Measurements from ENCODE around the gene RORB. TPM values are rescaled to one million over a fixed set of nuclear protein-coding genes. Genes with fewer than 3 reads are reported as not detected.

Gene RORB
- total RNA-seq, 1 donor from 2014 or later: 0.02 TPM

DNA sequence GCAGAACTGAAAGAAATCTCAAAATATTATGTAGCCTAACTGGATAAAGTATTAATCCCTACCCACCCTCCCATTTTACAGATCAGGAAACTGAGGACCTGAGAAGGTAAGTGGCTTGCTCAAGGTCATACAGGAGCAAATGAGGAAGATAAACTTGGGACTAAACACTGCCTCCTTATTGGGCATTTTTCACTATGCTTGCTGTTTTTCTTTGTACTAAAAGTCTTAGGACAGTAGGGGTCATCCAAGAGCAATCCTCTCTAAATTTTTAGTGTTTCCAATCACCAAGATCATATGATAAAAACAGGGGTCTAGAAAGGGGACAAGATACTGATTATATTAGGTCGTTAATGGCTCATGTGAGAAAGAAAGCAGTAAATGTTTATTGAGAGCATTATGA is 80.8 kb downstream of the RORB start:
- Mint-ChIP-seq H3K4me1 (no peaks in the 10 kb centered on the region), H3K4me3 (no peak overlapping the region), H3K27me3 (peaks cover 4% of the 10 kb centered on the region), H3K27ac (no peak overlapping the region), H3K9me3 (no peaks in the 10 kb centered on the region), H3K36me3 (ENCODE audit: low read depth) (no peaks in the 10 kb centered on the region)
- intact Hi-C loops (cut with micrococcal nuclease): loop anchor here (10.0 kb wide), 1 partner anchor 167 kb away; no protein-coding TSS in a partner anchor
- no peak for DNase-seq

DNA sequence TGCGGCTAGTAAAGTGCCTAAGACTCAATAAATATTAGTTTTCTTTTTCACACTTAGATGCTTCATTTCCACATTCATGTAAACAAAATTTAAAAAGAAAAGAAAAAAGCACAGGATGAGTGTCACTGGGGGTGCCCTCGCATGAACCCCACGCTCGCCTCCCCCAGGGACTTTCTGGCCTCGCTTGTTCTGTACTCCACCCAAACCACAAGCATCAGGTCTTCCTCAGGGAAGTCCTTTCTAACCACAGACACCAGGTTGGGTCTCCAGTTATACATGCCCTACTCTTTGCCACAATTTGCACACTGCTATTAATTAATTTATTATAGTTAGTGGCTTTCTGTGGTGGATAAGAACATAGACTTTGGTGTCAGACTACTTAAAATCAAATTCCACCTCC is 92.4 kb downstream of the RORB start:
- no peaks in the 10 kb centered on the region for H3K36me3 Mint-ChIP-seq (ENCODE audit: low read depth)
- H3K4me1 Mint-ChIP-seq: no peaks in the 10 kb centered on the region
- H3K27ac Mint-ChIP-seq: no peak overlapping the region
- no peak for DNase-seq
- H3K9me3 Mint-ChIP-seq: no peaks in the 10 kb centered on the region
- H3K27me3 Mint-ChIP-seq: no peaks in the 10 kb centered on the region
- intact Hi-C loops (cut with micrococcal nuclease): no loop called here
- H3K4me3 Mint-ChIP-seq: no peak overlapping the region

DNA sequence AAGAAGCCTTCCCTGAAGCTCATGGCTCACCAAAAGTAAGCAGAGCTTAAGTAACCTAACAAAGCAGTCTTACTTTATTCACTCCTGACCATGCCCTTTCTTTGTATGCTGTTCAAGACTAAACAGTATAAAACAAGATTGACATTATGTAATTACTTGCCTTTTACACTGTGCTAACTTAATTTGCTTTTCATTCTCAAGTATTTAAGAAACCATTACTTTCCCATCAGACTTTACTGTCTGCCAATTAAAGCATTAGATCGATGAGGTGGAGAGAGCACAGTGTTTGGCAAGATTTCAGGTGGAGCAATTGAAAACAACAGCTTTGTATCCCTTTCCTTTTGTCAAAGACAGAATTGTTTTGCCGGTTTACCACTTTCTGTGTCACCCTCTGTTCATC is 98.2 kb downstream of the RORB start:
- H3K9me3 Mint-ChIP-seq: no peaks in the 10 kb centered on the region
- H3K27ac Mint-ChIP-seq: no peak overlapping the region
- no peaks in the 10 kb centered on the region for H3K36me3 Mint-ChIP-seq (ENCODE audit: low read depth)
- DNase-seq: no peak
- intact Hi-C loops (cut with micrococcal nuclease): no loop called here
- peaks cover 3% of the 10 kb centered on the region for H3K27me3 Mint-ChIP-seq
- H3K4me1 Mint-ChIP-seq: no peaks in the 10 kb centered on the region
- no peak overlapping the region for H3K4me3 Mint-ChIP-seq

DNA sequence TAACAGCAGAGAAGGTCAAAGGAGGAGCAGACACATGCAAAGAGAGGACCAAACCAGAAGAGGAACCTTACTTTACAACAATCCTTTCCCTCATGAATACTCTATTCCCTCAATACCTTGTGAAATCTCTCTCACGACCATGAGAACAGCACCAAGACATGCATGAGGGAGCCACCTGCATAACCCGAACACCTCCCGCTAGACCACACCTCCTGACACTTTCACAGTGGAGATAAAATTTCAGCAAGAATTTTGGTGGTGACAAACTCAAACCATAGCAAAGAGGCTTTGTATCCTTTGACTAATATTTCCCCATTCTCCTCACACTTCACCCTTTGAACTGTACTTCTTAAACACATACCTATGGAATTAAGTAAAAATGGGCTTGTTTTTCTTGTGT is 101.7 kb downstream of the RORB start:
- Mint-ChIP-seq H3K36me3 (ENCODE audit: low read depth) (no peaks in the 10 kb centered on the region), H3K9me3 (no peaks in the 10 kb centered on the region), H3K27me3 (peaks cover 3% of the 10 kb centered on the region), H3K27ac (no peak overlapping the region), H3K4me1 (no peaks in the 10 kb centered on the region), H3K4me3 (no peak overlapping the region)
- intact Hi-C loops (cut with micrococcal nuclease): no loop called here
- DNase-seq: no peak

GRCh38 chr9:74609671-74610405 is 112.7 kb downstream of the RORB start:
- Mint-ChIP-seq H3K27ac (no peak overlapping the region), H3K4me3 (no peak overlapping the region), H3K4me1 (no peaks in the 10 kb centered on the region), H3K9me3 (no peaks in the 10 kb centered on the region), H3K27me3 (no peaks in the 10 kb centered on the region), H3K36me3 (ENCODE audit: low read depth) (no peaks in the 10 kb centered on the region)
- no peak for DNase-seq
- intact Hi-C loops (cut with micrococcal nuclease): no loop called here

DNA sequence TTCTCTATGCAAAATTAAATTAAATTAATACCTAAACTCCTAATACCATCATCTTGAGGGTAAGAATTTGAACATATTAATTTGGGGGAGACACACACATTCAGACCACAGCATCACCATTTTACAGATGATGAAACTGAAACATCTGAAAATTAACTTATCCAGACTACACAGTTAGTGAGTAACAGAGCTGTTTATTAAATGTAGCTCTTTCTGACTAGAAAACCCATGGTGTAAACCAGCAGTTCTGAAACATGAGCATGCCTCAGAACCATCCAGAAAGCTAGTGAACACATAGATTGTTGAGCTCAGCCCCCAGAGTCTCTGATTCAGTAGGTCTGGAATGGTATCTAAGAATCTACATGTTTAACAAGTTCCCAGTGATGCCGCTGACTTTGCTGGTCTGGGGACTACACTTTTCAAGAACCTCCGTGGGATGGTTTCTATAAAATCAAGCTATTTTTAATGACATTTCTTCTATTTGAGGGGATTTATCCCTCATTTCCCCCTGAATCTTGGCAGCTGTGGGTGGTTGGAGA is 113.5 kb downstream of the RORB start:
- intact Hi-C loops (cut with micrococcal nuclease): no loop called here
- H3K27ac Mint-ChIP-seq: no peak overlapping the region
- H3K4me3 Mint-ChIP-seq: no peak overlapping the region
- no peak for DNase-seq
- no peaks in the 10 kb centered on the region for H3K4me1 Mint-ChIP-seq
- no peaks in the 10 kb centered on the region for H3K9me3 Mint-ChIP-seq
- H3K27me3 Mint-ChIP-seq: no peaks in the 10 kb centered on the region
- no peaks in the 10 kb centered on the region for H3K36me3 Mint-ChIP-seq (ENCODE audit: low read depth)

DNA sequence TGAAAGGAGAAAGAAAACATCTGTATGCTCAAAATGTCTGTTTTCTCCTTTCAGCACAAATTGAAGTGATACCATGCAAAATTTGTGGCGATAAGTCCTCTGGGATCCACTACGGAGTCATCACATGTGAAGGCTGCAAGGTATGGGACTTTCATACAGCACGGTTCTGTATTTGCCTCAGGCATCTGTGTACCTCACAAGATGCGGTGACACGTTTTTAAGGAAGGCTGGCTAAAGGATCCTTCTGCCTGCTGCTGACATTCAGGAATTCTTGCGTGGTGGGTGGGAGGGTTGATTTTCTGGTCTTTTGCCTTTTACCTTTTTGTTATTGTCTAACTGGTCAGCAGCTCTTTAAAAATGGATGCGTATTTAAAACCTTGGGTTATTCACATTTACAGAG is 133.1 kb downstream of the RORB start:
- H3K27ac Mint-ChIP-seq: no peak overlapping the region
- DNase-seq: no peak
- no peaks in the 10 kb centered on the region for H3K9me3 Mint-ChIP-seq

DNA sequence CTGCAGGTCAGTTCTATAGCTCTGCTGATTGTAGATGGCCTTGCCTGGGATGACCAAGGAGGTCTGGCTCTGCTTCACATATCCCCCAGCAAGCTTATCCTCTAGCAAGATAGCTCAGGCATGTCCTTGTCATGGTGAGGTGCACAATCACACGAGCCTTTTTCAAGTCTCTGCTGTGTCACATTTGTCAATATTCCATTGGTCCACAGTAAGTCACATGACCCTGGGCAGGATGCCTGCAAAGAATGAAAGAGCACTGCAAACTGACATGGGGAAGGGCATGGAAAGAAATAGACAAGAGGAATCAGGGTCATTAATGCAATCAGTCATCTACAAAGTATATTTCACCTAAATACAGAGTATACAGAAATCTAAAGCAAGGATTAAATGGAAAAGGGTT is 142.0 kb downstream of the RORB start:
- Mint-ChIP-seq H3K9me3 (no peaks in the 10 kb centered on the region), H3K4me1 (no peaks in the 10 kb centered on the region), H3K27me3 (peaks cover 6% of the 10 kb centered on the region), H3K4me3 (no peak overlapping the region), H3K36me3 (ENCODE audit: low read depth) (no peaks in the 10 kb centered on the region), H3K27ac (no peak overlapping the region)
- DNase-seq: no peak
- intact Hi-C loops (cut with micrococcal nuclease): no loop called here

More for the DNA sequence above, 133.1 kb downstream of the RORB start:
- peaks cover 3% of the 10 kb centered on the region for H3K27me3 Mint-ChIP-seq
- H3K4me3 Mint-ChIP-seq: no peak overlapping the region
- no peaks in the 10 kb centered on the region for H3K36me3 Mint-ChIP-seq (ENCODE audit: low read depth)
- intact Hi-C loops (cut with micrococcal nuclease): no loop called here
- H3K4me1 Mint-ChIP-seq: no peaks in the 10 kb centered on the region

DNA sequence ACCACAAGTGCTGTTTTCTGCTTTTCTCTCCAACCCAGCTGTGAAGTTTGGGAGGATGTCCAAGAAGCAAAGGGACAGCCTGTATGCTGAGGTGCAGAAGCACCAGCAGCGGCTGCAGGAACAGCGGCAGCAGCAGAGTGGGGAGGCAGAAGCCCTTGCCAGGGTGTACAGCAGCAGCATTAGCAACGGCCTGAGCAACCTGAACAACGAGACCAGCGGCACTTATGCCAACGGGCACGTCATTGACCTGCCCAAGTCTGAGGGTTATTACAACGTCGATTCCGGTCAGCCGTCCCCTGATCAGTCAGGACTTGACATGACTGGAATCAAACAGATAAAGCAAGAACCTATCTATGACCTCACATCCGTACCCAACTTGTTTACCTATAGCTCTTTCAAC is 145.2 kb downstream of the RORB start:
- Mint-ChIP-seq H3K36me3 (ENCODE audit: low read depth) (no peaks in the 10 kb centered on the region), H3K4me3 (no peak overlapping the region), H3K27ac (no peak overlapping the region), H3K27me3 (peaks cover 7% of the 10 kb centered on the region), H3K9me3 (no peaks in the 10 kb centered on the region), H3K4me1 (no peaks in the 10 kb centered on the region)
- intact Hi-C loops (cut with micrococcal nuclease): no loop called here
- DNase-seq: no peak

- no peak overlapping the region for H3K4me3 Mint-ChIP-seq
- intact Hi-C loops (cut with micrococcal nuclease): no loop called here
- no peak overlapping the region for H3K27ac Mint-ChIP-seq
- H3K27me3 Mint-ChIP-seq: peaks cover 5% of the 10 kb centered on the region
- no peaks in the 10 kb centered on the region for H3K9me3 Mint-ChIP-seq
- no peaks in the 10 kb centered on the region for H3K36me3 Mint-ChIP-seq (ENCODE audit: low read depth)
- DNase-seq: no peak
- H3K4me1 Mint-ChIP-seq: no peaks in the 10 kb centered on the region
Measured at GRCh38 chr9:74643303-74643923, 146.3 kb downstream of the RORB start.

DNA sequence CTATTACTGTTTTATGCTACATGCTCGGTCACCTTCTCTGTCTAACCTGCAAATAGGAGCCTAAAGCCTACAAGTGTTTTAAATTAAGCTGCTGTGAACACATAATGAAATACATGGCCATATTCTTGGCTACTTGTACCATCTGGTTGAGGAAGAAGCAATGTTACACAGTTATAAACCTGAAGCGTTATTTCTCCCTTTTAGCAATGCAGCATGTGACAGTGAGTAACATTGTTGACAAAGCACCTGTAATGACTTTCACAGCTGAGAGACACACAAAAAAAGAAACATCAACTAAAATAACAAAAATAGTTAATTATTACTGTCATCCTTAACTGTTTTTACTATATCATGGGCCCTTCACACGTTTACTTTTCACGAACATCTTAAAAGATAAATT is 146.9 kb downstream of the RORB start:
- H3K4me3 Mint-ChIP-seq: no peak overlapping the region
- DNase-seq: no peak
- intact Hi-C loops (cut with micrococcal nuclease): no loop called here
- peaks cover 5% of the 10 kb centered on the region for H3K27me3 Mint-ChIP-seq
- H3K27ac Mint-ChIP-seq: no peak overlapping the region
- H3K9me3 Mint-ChIP-seq: no peaks in the 10 kb centered on the region
- H3K4me1 Mint-ChIP-seq: no peaks in the 10 kb centered on the region
- no peaks in the 10 kb centered on the region for H3K36me3 Mint-ChIP-seq (ENCODE audit: low read depth)

DNA sequence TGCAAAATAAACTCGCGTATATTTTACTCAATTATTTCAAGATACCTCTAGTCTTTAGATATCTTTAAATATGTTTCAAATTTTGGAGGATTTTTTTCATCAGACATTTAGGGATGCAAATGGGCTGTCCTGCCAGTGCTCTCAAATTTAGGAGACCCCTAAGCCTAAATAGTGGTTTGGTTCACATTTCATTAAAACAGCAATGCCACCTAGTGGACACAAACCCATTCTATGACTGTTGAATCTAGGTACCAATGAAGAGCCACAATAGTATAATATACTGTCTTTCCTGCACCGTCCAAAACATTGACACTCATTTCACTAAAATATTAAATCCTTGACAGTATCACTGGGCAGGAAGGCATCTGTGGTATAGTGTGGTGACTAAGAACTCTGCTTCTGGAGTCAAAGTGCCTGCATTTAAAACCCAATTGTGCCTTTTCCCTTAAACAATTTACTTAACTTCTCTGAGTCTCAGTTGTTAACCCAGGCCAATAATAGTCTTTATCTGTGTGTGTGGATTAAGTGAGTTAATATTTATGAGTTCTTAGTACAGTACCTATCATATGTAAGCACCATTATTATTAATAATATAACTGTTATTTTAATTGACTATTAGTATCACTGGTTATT is 148.0 kb downstream of the RORB start:
- H3K36me3 Mint-ChIP-seq (ENCODE audit: low read depth): no peaks in the 10 kb centered on the region
- peaks cover 6% of the 10 kb centered on the region for H3K27me3 Mint-ChIP-seq
- H3K4me3 Mint-ChIP-seq: no peak overlapping the region
- no peaks in the 10 kb centered on the region for H3K4me1 Mint-ChIP-seq
- H3K27ac Mint-ChIP-seq: no peak overlapping the region
- no peaks in the 10 kb centered on the region for H3K9me3 Mint-ChIP-seq
- DNase-seq: no peak
- intact Hi-C loops (cut with micrococcal nuclease): no loop called here

DNA sequence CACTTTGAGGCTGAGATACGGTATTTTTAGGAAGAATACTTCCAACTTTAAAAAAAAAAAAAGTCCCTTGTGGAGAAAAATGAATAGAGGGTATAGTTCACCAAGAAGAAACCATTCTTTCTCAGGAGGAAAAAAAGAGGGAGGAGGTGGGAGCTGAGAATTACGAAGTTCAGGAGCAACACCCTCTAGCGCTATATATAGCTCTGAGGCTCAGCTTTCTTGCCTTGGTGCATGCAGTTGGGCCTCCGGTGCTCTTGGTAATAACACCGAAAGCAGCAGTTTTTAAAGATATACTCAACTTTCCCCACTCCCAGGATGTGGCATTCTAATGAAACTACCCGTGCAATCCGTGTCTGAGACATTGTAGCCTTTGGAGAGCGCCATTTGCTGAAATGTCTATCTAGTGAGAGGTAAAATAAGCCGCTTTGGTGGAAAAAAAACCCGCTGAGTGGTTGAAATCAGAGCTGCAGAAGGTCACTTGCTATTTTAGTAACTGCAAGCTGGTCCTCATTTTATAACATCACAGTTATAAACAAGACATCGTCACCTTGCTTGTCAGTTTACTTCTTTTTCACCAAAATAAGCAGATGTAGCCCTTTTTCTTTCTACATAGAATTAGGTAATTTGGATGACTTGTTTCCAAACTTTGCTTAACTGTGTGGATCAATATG is 156.4 kb downstream of the RORB start:
- H3K4me1 Mint-ChIP-seq: no peaks in the 10 kb centered on the region
- intact Hi-C loops (cut with micrococcal nuclease): no loop called here
- no peak overlapping the region for H3K27ac Mint-ChIP-seq
- H3K36me3 Mint-ChIP-seq (ENCODE audit: low read depth): no peaks in the 10 kb centered on the region
- no peaks in the 10 kb centered on the region for H3K9me3 Mint-ChIP-seq
- H3K4me3 Mint-ChIP-seq: no peak overlapping the region
- no peak for DNase-seq
- H3K27me3 Mint-ChIP-seq: peaks cover 2% of the 10 kb centered on the region

DNA sequence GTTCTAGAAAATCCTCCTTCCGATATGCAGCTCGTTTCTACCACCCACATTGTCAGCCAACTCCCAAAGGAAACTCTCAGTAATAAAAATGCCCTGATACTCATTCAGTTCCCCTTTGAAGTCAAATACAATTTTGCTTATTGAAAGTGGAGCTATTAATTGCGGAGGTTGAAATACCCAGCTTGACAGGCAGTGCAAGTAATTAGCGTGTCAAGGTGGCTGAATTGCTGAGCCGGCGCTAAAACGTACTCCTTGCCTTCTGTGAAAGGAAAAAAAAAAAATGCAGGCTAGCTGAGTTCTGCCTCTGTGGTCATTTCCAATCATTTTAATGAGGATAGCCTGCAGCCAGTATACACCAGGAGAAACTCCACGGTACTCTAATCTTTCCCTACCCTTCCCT is 165.5 kb downstream of the RORB start:
- intact Hi-C loops (cut with micrococcal nuclease): no loop called here
- no peaks in the 10 kb centered on the region for H3K36me3 Mint-ChIP-seq (ENCODE audit: low read depth)
- DNase-seq: no peak
- no peaks in the 10 kb centered on the region for H3K27me3 Mint-ChIP-seq
- no peaks in the 10 kb centered on the region for H3K9me3 Mint-ChIP-seq
- no peak overlapping the region for H3K27ac Mint-ChIP-seq
- H3K4me3 Mint-ChIP-seq: no peak overlapping the region
- no peaks in the 10 kb centered on the region for H3K4me1 Mint-ChIP-seq

Measured in activated CD4-positive, alpha-beta T cell treated with anti-CD3 and anti-CD28 coated beads, Interleukin-2, amount 10 ng/mL, durations not matched to agents 24 days and 14 days (primary cell).